Activated T-helper 1 cell treated with anti-CD3 and anti-CD28 coated beads, Interleukin-2, amount 50 U/mL, for 16 hours (primary cell): ENCODE results near the gene DPP4.

Source experiments
- DNase-seq, 2 donors: peaks; one replicate each; pipeline ENCODE4 v3.0.0-alpha.2; 2020; ENCODE audit warnings: low read depth in 1 of 2, low spot score in 1 of 2

Gene DPP4

GRCh38 chr2:162021516-162022058 lies 52.4 kb downstream of the DPP4 start:
- DNase-seq = no peak

GRCh38 chr2:162018530-162018929 lies 55.5 kb downstream of the DPP4 start:
- no peak for DNase-seq

GRCh38 chr2:162017233-162017632 lies 56.8 kb downstream of the DPP4 start:
- DNase-seq = no peak

- DNase-seq = no peak
Observed at GRCh38 chr2:162016080-162016479, 57.9 kb downstream of the DPP4 start.

GRCh38 chr2:162014751-162015150 lies 59.3 kb downstream of the DPP4 start:
- DNase-seq = no peak

GRCh38 chr2:162013514-162014475 lies 60.2 kb downstream of the DPP4 start:
- no peak for DNase-seq

GRCh38 chr2:162012565-162013058 lies 61.4 kb downstream of the DPP4 start:
- DNase-seq = no peak

- DNase-seq = no peak
Observed at GRCh38 chr2:162011706-162012564, 62.1 kb downstream of the DPP4 start.

GRCh38 chr2:162009543-162009942 lies 64.5 kb downstream of the DPP4 start:
- no peak for DNase-seq

- DNase-seq = no peak
Observed at GRCh38 chr2:162007447-162008040, 66.5 kb downstream of the DPP4 start.

GRCh38 chr2:162006337-162006736 lies 67.7 kb downstream of the DPP4 start:
- no peak for DNase-seq

GRCh38 chr2:162004031-162004430 lies 70.0 kb downstream of the DPP4 start:
- no peak for DNase-seq

GRCh38 chr2:162002623-162003235 lies 71.3 kb downstream of the DPP4 start:
- DNase-seq = no peak

- no peak for DNase-seq
Observed at GRCh38 chr2:162000431-162000830, 73.6 kb downstream of the DPP4 start.

GRCh38 chr2:161999321-161999720 lies 74.7 kb downstream of the DPP4 start:
- no peak for DNase-seq

GRCh38 chr2:161998857-161999256 lies 75.2 kb downstream of the DPP4 start:
- no peak for DNase-seq

GRCh38 chr2:161997916-161998471 lies 76.0 kb downstream of the DPP4 start:
- DNase-seq = no peak

GRCh38 chr2:161995553-161996016 lies 78.4 kb downstream of the DPP4 start:
- no peak for DNase-seq

- no peak for DNase-seq
Observed at GRCh38 chr2:161994761-161995520, 79.1 kb downstream of the DPP4 start.
